ENCODE results near the gene CGB8.

GRCh38 chr19:49081273-49081672 lies 32.4 kb upstream of the CGB8 start:
- TF ChIP-seq POLR2AphosphoS5 (IDR thresholded peaks at IDR 0.05; ENCODE audit: low read depth, low read length) (no peak), TAF1 (IDR thresholded peaks at IDR 0.05; ENCODE audit: borderline replicate concordance, insufficient read depth, low read length) (no peak)

All from PFSK-1 (cell line).